Stomach (tissue), 9 donors: ENCODE results near the gene OTOL1. TPM values are rescaled to one million over a fixed set of nuclear protein-coding genes. Genes with fewer than 3 reads are reported as not detected.
A peak's percentile ranks its signal among the peaks of the same experiment; 100 is the strongest.

ENCODE experiments used
- DNase-seq, 2 donors: peaks; one replicate each; pipeline versions ENCODE4 v3.0.0 to v3.0.0-alpha.2; 2013 to 2019
- H3K27ac ChIP-seq, 5 donors: fragments of 200-600 bp in 4 of 5; sonication (generic) in 4 of 5; one replicate each; pipeline ENCODE4 v1.5.1; 2013 to 2019; ENCODE audit warnings: mild to moderate bottlenecking in 1 of 5, moderate library complexity in 1 of 5
- H3K27me3 ChIP-seq, 3 donors: fragments of 200-600 bp; sonication (generic); one replicate each; pipeline ENCODE4 v1.5.1; 2017 to 2019; ENCODE audit warnings: mixed run types in 1 of 3
- H3K36me3 ChIP-seq, 4 donors: fragments of 200-600 bp; sonication (generic); 1 replicate in 3 of 4; 2 replicates in 1 of 4; pipeline ENCODE4 v1.5.1; 2016 to 2019
- H3K4me1 ChIP-seq, 4 donors: fragments of 200-600 bp; sonication (generic); one replicate each; pipeline ENCODE4 v1.5.1; 2016 to 2019
- H3K4me3 ChIP-seq, 4 donors: fragments of 200-600 bp; sonication (generic) in 3 of 4; one replicate each; pipeline ENCODE4 v1.5.1; 2016 to 2019; ENCODE audit warnings: mild to moderate bottlenecking in 1 of 4
- H3K9me3 ChIP-seq, 4 donors: fragments of 200-600 bp; sonication (generic); one replicate each; pipeline ENCODE4 v1.5.1; 2016 to 2019
- CTCF ChIP-seq, 7 experiments: fragments of 450-650 bp in 4 of 7; fragments of 200-600 bp in 3 of 7; sonication (generic) in 3 of 7; IDR thresholded peaks; one replicate each; pipeline ENCODE4 v1.5.1; 2016 to 2019; ENCODE audit warnings: antibody characterized with exemption in 7 of 7, control low read depth in 2 of 7, mild to moderate bottlenecking in 1 of 7
- EP300 ChIP-seq: sonication (generic); formaldehyde crosslinking; IDR thresholded peaks from one replicate; pipeline ENCODE4 v1.6.1; 2017; ENCODE audit warnings: antibody characterized with exemption
- POLR2A ChIP-seq, 4 donors: fragments of 450-650 bp; IDR thresholded peaks; one replicate each; pipeline ENCODE4 v1.6.1; 2016; ENCODE audit warnings: antibody characterized with exemption in 4 of 4, control low read depth in 2 of 4, mild to moderate bottlenecking in 1 of 4, moderate library complexity in 1 of 4
- POLR2AphosphoS5 ChIP-seq, 3 donors: sonication (generic); formaldehyde crosslinking; IDR thresholded peaks; one replicate each; pipeline ENCODE4 v1.6.1; 2016; ENCODE audit warnings: antibody characterized with exemption in 3 of 3
- WGBS, 5 donors: extraction: QIAGEN DNeasy Blood & Tissue Kit in 3 of 5; methylation state at CpG; one replicate each; pipeline versions ENCODE4 v1.1.5 to v1.1.7; 2013 to 2018; 5-methylcytosine and 5-hydroxymethylcytosine counted together
- intact Hi-C: fragments of 100-400 bp; cut with DNase I; formaldehyde crosslinking; loops from one replicate; pipeline ENCODE4 v1.15.1; 2023; ENCODE audit warnings: low total_unique reads
- polyA plus RNA-seq, 3 donors: library from polyadenylated mRNA; stranded (reverse); fragments of 200-250 nt; gene quantifications; one replicate each; pipeline ENCODE4 v1.2.3, GENCODE V29; 2013
- total RNA-seq, 5 donors: library from RNA; depleted of rRNA; stranded (reverse); fragments of >200 nt; gene quantifications; one replicate each; pipeline versions ENCODE4 v1.1.0 to v1.2.3, GENCODE V29; 2014 to 2016
- donor health status: healthy with polysubstance abuse.
- donor health status: Bipolar disorder and iron deficiency.
- donor health status: healthy.

The OTOL1 gene
- total and polyA plus RNA-seq, 8 donors, result not detected

DNA sequence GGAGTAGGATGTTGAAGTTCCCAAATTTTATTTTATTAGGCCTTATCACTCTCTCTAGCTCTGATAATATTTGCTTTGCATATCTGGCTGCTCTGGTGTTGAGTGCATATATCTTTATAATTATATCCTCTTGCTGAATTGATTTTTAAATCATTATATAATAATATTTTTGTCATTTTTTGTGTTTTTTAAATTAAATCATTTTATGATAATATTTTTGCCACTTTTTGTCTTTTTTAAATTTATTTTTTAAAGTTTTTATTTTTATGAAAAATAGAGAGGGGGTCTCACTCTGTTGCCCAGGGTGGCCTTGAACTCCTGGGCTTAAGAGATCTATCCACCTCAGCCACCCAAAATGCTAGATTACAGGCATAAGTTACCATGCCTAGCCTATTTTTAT is 34.5 kb upstream of the OTOL1 start:
- Histone ChIP-seq H3K27ac (no peak overlapping the region), H3K36me3 (no peaks in the 10 kb centered on the region), H3K4me3 (no peak overlapping the region), H3K9me3 (peaks cover 0 to 22% (median 4%) of the 10 kb centered on the region in 4 donors), H3K27me3 (no peaks in the 10 kb centered on the region), H3K4me1 (no peaks in the 10 kb centered on the region)
- intact Hi-C loops, result no loop called here
- TF ChIP-seq POLR2AphosphoS5 (IDR thresholded peaks at IDR 0.05) (no peak), EP300 (no peak), POLR2A (IDR thresholded peaks at IDR 0.05) (no peak), CTCF (IDR thresholded peaks at IDR 0.05) (no peak)
- no peak for DNase-seq

DNA sequence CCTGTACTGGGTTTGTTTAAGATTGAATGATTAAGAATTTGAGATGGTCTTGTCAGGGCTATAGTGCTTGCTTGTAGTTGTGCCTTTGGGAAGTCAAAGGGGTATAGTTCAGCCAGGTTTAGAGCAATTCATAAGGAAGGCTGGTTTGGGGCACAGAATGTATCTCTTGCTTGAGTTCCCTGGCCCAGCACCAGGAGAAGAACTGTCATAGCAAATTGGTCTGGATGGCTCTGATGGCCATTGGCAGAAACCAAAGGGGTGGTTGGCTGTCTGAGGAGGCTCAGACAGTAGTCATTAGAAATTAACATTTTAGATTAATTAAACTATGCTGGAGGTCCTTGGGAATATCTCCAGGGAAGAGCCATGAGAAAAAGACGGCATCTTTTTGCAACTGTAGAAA is 25.4 kb upstream of the OTOL1 start:
- Histone ChIP-seq H3K27me3 (no peaks in the 10 kb centered on the region), H3K9me3 (no peaks in the 10 kb centered on the region), H3K36me3 (no peaks in the 10 kb centered on the region), H3K4me1 (no peaks in the 10 kb centered on the region), H3K27ac (no peak overlapping the region), H3K4me3 (no peak overlapping the region)
- DNase-seq, result no peak
- intact Hi-C loops, result no loop called here
- no peak for TF ChIP-seq EP300
- no peak for TF ChIP-seq CTCF (IDR thresholded peaks at IDR 0.05)
- TF ChIP-seq POLR2A (IDR thresholded peaks at IDR 0.05), result no peak
- TF ChIP-seq POLR2AphosphoS5 (IDR thresholded peaks at IDR 0.05), result no peak
- 79 to 90% (median 84%) methylated on average over 1 of the region's 1 CpG for WGBS, 5 donors

GRCh38 chr3:161474139-161474538 is 22.5 kb upstream of the OTOL1 start:
- Histone ChIP-seq H3K4me1 (no peaks in the 10 kb centered on the region), H3K9me3 (no peaks in the 10 kb centered on the region), H3K27ac (no peak overlapping the region), H3K27me3 (no peaks in the 10 kb centered on the region), H3K4me3 (no peak overlapping the region), H3K36me3 (no peaks in the 10 kb centered on the region)
- 62 to 80% (median 76%) methylated on average over 2 of the region's 2 CpGs for WGBS, 5 donors
- DNase-seq, result no peak
- intact Hi-C loops, result no loop called here
- no peak for TF ChIP-seq CTCF (IDR thresholded peaks at IDR 0.05)
- TF ChIP-seq POLR2A (IDR thresholded peaks at IDR 0.05), result no peak
- TF ChIP-seq EP300, result no peak
- TF ChIP-seq POLR2AphosphoS5 (IDR thresholded peaks at IDR 0.05), result no peak

- TF ChIP-seq POLR2A (IDR thresholded peaks at IDR 0.05) (no peak), CTCF (IDR thresholded peaks at IDR 0.05) (no peak), EP300 (no peak), POLR2AphosphoS5 (IDR thresholded peaks at IDR 0.05) (no peak)
- H3K4me3 ChIP-seq, result no peak overlapping the region
- H3K27ac ChIP-seq, result no peak overlapping the region
- WGBS, 5 donors, result 83 to 92% (median 87%) methylated on average over 4 of the region's 4 CpGs
- H3K9me3 ChIP-seq, result no peaks in the 10 kb centered on the region
- peak in 1 of 2 donors; percentile 8 for DNase-seq
- H3K36me3 ChIP-seq, result no peaks in the 10 kb centered on the region
- intact Hi-C loops, result no loop called here
- no peaks in the 10 kb centered on the region for H3K4me1 ChIP-seq
- H3K27me3 ChIP-seq, result no peaks in the 10 kb centered on the region
Measured at GRCh38 chr3:161474741-161475140, 21.9 kb upstream of the OTOL1 start.
